SK-N-MC (cell line): Measurements from ENCODE around the gene C6orf136.

Source experiments
- EZH2 ChIP-seq: fragments of 200-600 bp; sonication (generic); IDR thresholded peaks from one replicate; pipeline ENCODE4 v1.6.1; 2017; ENCODE audit warnings: antibody characterized with exemption
- FOXP2 ChIP-seq: optimal IDR thresholded peaks from 2 replicates; pipeline ENCODE3; 2011; ENCODE audit warnings: mild to moderate bottlenecking, moderate library complexity; ENCODE audit not compliant: insufficient read depth; ENCODE audit errors: extremely low read length, control extremely low read depth
- POLR2AphosphoS5 ChIP-seq: IDR thresholded peaks from 2 replicates; pipeline ENCODE4 v1.6.1; 2012; ENCODE audit warnings: mild to moderate bottlenecking, low read depth, low read length, borderline replicate concordance

GRCh38 chr6:30685157-30686008, 38.5 kb downstream of the C6orf136 start:
- TF ChIP-seq POLR2AphosphoS5: no peak
- no peak for TF ChIP-seq EZH2
- TF ChIP-seq FOXP2: no peak
